ENCODE measurements around the gene ZNF180.
"Not testable (repeated sequence)": the region's sequence is repeated elsewhere in the genome, so short reads cannot be mapped to it uniquely, and the experiment has no call there.

The ZNF180 gene

GRCh38 chr19:44476559-44477408 lies 23.5 kb downstream of the ZNF180 start:
- ChIA-PET CTCF (no interaction called here), POLR2A (no interaction called here)
- DNase-seq (ENCODE audit: low read depth, low spot score) = no peak
- H3K4me3 ChIP-seq (ENCODE audit: low read depth, low read length) = no peak overlapping the region
- no peak for TF ChIP-seq CTCF (IDR thresholded peaks at IDR 0.05; ENCODE audit: insufficient read depth, low read length, missing control alignments)

- POLR2A ChIA-PET; CTCF ChIA-PET; H3K4me3 ChIP-seq (ENCODE audit: low read depth, low read length); DNase-seq (ENCODE audit: low read depth, low spot score): not testable (repeated sequence)
These were observed 31.6 kb downstream of the ZNF180 start for GRCh38 chr19:44468730-44469129.

GRCh38 chr19:44462600-44463286 lies 37.6 kb downstream of the ZNF180 start:
- H3K4me3 ChIP-seq (ENCODE audit: low read depth, low read length); CTCF ChIA-PET; DNase-seq (ENCODE audit: low read depth, low spot score); POLR2A ChIA-PET: not testable (repeated sequence)

- DNase-seq (ENCODE audit: low read depth, low spot score); H3K4me3 ChIP-seq (ENCODE audit: low read depth, low read length); CTCF ChIA-PET; POLR2A ChIA-PET: not testable (repeated sequence)
These were observed 44.3 kb downstream of the ZNF180 start for GRCh38 chr19:44456016-44456415.

- CTCF ChIA-PET = no interaction called here
- TF ChIP-seq CTCF (IDR thresholded peaks at IDR 0.05; ENCODE audit: insufficient read depth, low read length, missing control alignments) = no peak
- DNase-seq (ENCODE audit: low read depth, low spot score) = no peak
- POLR2A ChIA-PET = no interaction called here
- H3K4me3 ChIP-seq (ENCODE audit: low read depth, low read length) = no peak overlapping the region
These were observed 45.2 kb downstream of the ZNF180 start for GRCh38 chr19:44455100-44455499.

GRCh38 chr19:44452367-44452766 lies 48.0 kb downstream of the ZNF180 start:
- no peak overlapping the region for H3K4me3 ChIP-seq (ENCODE audit: low read depth, low read length)
- no peak for DNase-seq (ENCODE audit: low read depth, low spot score)
- ChIA-PET POLR2A (no interaction called here), CTCF (no interaction called here)
- TF ChIP-seq CTCF (IDR thresholded peaks at IDR 0.05; ENCODE audit: insufficient read depth, low read length, missing control alignments) = no peak

GRCh38 chr19:44451687-44452086 lies 48.6 kb downstream of the ZNF180 start:
- POLR2A ChIA-PET = no interaction called here
- DNase-seq (ENCODE audit: low read depth, low spot score) = no peak

More at GRCh38 chr19:44451687-44452086, 48.6 kb downstream of the ZNF180 start:
- TF ChIP-seq CTCF (IDR thresholded peaks at IDR 0.05; ENCODE audit: insufficient read depth, low read length, missing control alignments) = no peak
- CTCF ChIA-PET = no interaction called here
- no peak overlapping the region for H3K4me3 ChIP-seq (ENCODE audit: low read depth, low read length)
